Activated effector memory CD4-positive, alpha-beta T cell treated with anti-CD3 and anti-CD28 coated beads, Interleukin-2, amount 50 U/mL, for 16 hours (primary cell): ENCODE results near the gene MYO16.

Source experiments
- DNase-seq: peaks from one replicate; pipeline ENCODE4 v3.0.0-alpha.2; 2020

The MYO16 gene

DNA sequence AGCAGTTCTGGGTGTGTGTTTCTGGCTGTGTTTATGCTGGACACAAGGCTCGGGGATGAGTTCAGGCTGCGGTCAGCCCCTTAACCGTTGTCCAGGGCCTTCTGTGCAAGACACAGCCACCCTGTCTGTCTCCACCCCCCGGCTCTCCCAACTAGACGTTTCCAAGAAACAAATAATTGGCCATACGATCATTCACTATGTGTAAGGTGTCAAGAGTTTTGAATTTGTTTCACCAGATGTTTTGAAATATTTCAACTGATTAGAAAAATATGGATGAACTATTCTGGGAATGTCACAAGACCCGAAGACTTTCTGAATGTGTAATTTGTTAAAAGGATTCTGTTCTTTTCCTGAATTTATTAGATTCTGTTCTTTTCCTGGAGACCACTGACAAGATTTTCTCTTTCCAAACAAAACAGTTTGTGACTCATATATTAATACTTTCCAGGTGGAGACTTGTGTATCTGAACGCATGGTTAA, 318.2 kb downstream of the MYO16 start:
- DNase-seq = no peak

GRCh38 chr13:108948251-108948671, 318.9 kb downstream of the MYO16 start:
- DNase-seq = no peak

GRCh38 chr13:108950333-108951010, 321.1 kb downstream of the MYO16 start:
- no peak for DNase-seq

- DNase-seq = no peak
Measured at GRCh38 chr13:108955741-108956140, 326.3 kb downstream of the MYO16 start.

GRCh38 chr13:108957369-108958012, 328.1 kb downstream of the MYO16 start:
- DNase-seq = no peak

- no peak for DNase-seq
Measured at GRCh38 chr13:108958013-108958376, 328.6 kb downstream of the MYO16 start.

DNA sequence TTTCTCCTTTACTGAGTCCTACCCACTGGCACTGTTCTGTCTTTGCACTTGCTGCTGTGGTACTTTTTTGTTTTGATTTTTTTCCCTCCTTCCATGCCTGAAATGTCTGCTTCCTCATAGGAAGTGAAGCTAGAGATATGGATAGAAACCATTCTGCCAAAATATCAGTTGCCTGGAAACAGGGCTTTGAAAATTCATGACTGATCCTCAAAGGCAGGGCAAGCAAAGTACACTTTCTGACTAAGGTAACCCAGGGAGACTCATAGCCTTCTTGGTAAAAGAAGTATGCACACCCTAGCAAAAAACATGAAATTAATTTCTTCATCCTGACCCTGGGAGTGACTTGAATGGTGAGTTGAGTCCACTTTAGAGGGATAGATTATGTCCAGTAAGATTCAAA, 329.8 kb downstream of the MYO16 start:
- no peak for DNase-seq

GRCh38 chr13:108960006-108960405, 330.6 kb downstream of the MYO16 start:
- DNase-seq = no peak

GRCh38 chr13:108961542-108962125, 332.2 kb downstream of the MYO16 start:
- DNase-seq = no peak

GRCh38 chr13:108962654-108963053, 333.2 kb downstream of the MYO16 start:
- DNase-seq = no peak

GRCh38 chr13:108963276-108963810, 333.9 kb downstream of the MYO16 start:
- no peak for DNase-seq

GRCh38 chr13:108963846-108964600, 334.6 kb downstream of the MYO16 start:
- DNase-seq = no peak

- no peak for DNase-seq
Measured at GRCh38 chr13:108964606-108965005, 335.2 kb downstream of the MYO16 start.

GRCh38 chr13:108967371-108967770, 338.0 kb downstream of the MYO16 start:
- DNase-seq = no peak

- no peak for DNase-seq
Measured at GRCh38 chr13:108968566-108968965, 339.2 kb downstream of the MYO16 start.

GRCh38 chr13:108974686-108975085, 345.3 kb downstream of the MYO16 start:
- no peak for DNase-seq

DNA sequence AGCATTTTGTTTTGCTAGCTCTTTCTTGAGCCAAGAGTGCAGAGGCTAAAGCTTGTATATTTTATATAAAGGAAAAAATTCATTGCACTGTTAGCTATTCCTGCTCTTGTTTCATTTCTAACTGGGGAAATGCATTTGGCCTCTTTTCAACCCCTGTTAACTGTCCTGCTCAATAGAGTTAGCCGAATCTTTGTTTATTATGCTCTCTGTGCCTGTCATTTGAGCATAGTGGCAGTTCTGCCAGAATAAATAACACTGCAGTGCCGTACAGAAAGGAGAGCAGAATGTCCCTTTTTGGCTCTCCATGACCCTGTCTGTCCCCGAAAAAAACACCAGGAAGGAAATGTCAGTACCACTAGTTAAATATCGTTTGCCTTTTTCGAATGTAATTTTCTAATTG, 350.8 kb downstream of the MYO16 start:
- DNase-seq = no peak

DNA sequence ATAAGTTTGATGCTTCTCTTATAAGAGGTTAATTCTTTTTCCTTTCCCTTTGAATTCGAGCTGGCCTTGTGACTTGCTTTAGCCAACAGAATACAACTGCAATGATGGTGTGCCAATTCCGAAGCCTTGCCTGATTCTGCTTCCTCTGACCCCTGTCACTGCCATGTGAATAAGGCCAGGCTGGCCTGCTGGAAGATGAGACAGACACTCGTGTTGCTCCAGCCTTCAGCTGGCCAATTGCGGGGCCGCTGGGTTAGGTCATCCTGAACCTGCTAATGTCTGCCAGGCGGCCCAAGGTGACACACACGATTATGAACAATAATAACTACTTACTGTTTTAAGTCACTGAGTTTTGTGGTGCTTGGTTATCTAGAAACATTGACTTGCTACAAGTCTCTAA, 352.0 kb downstream of the MYO16 start:
- no peak for DNase-seq

- no peak for DNase-seq
Measured at GRCh38 chr13:108983273-108983672, 353.9 kb downstream of the MYO16 start.

DNA sequence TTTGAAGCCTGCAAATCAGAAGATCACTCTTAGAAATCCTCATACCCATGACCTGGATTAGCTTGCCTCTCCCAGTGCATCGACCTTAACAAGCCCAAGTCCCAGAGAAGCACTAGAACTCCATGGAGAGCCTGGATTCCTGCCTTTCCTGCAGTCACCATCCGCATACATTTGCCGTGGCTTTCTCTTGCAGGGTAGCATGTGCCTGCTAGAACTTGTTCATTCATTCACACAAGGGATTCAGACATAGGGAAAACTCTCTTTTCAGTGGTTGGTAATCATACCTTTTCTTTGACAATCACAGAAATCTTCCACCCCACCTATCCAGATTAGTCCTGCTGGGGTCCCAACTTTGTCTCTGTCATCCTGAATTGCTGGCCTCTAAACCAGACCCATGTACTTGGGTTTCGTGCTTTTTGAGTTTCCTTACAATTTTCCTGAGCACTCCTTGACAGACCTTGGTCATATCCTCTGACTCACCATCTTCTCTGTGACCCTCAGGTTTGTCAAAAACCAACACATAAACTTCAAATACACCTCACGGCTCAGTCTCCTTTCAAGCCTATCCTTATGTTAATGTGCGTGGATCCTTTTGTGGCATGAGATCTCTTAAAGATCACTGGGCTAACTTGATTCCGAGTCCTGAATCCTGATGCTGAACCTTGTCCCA, 355.0 kb downstream of the MYO16 start:
- DNase-seq = no peak

DNA sequence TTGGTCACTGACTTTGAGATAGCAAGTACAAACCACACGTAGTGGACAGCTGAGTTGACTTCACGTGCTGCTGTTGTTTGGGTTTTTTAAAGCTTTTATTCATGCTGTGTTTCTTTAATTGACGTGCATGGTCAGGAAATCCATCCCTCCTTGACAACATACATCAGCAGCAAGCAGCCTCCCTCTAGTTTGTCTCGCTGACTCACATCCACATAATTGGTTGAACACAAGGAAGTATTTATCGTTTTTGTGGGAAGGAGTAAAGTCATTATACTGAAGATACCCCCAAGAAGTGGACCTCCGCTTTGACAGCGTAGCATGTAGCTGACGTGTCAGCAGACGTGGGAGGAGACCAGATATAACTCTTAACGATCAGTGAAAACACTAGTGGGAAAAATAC, 355.8 kb downstream of the MYO16 start:
- no peak for DNase-seq

GRCh38 chr13:108987517-108987916, 358.1 kb downstream of the MYO16 start:
- DNase-seq = no peak

DNA sequence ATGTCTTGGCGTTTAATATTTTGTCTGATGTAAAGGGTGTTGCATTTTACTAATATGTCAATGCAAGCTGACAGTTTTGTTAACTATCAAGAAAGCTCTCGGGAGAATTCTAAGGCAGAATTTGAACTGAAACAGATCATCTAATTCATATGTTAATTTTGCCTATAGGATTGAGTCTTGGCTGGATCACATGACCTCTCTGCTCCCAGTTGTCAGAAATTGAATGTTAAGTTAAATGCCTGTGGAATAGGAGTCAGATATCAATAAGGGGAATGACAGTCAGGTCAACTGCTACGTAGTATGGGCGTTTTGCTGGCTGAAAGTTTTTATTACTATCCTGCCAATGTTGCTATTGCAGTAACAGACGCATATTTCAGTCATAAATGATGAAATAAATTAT, 358.5 kb downstream of the MYO16 start:
- no peak for DNase-seq
